ENCODE results near the gene TMEM44. TPM values are rescaled to one million over a fixed set of nuclear protein-coding genes. Genes with fewer than 3 reads are reported as not detected.

The TMEM44 gene
- total and polyA plus RNA-seq, 9 of the 15 experiments (the other 6 are each of a cell fraction or from before 2014, with no cell fraction given): 0.53 to 18.1 (median 11.3) TPM

DNA sequence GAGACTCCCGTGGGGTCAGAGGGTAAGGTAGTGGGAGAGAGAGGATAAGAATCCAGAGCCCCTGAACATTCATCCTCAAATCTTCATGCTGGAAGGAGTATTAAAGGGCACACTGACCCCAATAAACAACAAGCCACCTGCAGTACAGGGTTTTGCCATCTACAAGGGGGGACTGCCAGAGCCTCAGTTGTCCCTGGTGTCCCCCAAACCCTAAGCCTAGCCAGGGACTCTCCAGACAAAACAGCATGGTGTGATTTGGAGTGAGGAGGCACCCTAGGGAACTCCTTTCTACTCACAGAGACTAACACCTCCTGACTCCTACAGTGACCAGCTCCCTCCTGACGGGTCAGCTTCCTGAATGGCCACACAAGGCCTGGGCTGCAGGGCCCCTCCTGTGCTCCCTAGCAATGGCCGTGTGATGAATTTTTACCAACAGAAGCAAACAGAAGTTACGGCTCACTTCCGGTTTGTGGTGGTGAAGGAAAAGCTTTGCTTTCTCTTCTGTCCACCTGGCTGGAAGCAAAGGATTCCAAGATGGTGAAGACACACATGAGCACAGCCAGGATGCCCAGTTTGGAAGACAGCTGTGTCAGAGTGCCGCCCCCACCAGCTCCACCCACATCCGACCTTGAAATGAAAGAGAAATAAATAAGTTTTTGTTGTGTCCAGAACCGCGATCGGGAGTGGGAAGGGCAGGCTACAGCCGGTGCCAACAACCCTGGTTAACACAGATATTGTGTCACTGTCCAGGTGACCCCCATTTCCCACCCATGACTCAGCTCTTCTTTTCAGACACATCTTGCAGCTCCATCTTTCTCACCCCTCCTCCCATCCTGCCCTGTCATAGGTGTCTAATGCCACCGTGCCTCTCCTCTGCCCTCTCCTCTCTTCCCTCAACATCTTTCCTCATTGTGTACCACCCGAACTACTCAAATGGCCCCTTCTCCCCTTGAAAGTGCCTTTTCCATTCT, 76.8 kb downstream of the TMEM44 start (continued):
- TF ChIP-seq, protein P1, sequence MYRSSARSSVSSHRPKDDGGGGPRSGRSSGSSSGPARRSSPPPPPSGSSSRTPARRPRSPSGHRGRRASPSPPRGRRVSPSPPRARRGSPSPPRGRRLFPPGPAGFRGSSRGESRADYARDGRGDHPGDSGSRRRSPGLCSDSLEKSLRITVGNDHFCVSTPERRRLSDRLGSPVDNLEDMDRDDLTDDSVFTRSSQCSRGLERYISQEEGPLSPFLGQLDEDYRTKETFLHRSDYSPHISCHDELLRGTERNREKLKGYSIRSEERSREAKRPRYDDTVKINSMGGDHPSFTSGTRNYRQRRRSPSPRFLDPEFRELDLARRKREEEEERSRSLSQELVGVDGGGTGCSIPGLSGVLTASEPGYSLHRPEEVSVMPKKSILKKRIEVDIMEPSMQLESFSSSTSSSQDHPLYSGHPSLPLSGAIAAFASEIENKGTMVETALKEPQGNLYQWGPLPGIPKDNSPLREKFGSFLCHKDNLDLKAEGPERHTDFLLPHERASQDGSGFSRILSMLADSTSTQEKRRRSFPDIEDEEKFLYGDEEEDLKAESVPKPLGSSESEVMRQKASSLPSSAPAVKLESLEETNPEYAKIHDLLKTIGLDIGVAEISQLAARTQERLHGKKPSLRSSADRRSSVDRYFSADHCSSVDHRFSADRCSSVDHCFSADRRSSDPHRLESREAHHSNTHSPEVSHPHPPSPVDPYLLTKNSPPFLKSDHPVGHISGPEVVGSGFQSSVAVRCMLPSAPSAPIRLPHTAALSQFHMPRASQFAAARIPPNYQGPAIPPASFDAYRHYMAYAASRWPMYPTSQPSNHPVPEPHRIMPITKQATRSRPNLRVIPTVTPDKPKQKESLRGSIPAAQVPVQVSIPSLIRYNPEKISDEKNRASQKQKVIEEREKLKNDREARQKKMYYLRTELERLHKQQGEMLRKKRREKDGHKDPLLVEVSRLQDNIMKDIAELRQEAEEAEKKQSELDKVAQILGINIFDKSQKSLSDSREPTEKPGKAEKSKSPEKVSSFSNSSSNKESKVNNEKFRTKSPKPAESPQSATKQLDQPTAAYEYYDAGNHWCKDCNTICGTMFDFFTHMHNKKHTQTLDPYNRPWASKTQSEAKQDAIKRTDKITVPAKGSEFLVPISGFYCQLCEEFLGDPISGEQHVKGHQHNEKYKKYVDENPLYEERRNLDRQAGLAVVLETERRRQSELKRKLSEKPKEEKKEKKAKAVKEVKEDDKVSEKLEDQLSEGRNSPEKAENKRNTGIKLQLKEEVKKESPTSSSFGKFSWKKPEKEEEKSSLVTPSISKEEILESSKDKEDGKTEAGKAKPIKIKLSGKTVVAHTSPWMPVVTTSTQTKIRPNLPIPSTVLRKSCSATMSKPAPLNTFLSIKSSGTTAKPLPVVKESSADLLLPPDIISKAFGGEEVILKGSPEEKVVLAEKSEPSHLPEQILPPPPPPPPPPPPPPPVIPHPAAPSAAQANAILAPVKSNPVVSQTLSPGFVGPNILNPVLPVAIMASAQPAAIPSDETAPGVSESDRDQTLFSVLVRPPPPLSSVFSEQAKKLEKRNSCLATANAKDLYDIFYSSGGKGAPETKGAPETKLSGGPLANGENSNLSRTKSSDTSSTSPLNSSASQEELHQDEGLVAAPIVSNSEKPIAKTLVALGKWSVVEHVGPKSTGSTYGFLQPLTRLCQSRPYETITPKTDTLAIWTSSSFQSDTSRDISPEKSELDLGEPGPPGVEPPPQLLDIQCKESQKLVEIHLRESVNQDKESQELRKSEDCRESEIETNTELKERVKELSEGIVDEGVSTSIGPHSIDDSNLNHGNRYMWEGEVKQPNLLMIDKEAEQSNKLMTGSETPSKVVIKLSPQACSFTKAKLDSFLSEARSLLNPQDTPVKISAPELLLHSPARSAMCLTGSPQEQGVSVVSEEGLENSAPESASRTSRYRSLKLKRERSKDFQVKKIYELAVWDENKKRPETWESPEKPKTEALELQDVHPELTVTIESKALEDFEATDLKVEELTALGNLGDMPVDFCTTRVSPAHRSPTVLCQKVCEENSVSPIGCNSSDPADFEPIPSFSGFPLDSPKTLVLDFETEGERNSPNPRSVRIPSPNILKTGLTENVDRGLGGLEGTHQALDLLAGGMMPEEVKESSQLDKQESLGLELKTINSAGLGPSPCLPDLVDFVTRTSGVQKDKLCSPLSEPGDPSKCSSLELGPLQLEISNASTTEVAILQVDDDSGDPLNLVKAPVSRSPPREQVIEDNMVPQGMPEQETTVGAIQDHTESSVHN (IDR thresholded peaks at IDR 0.05; ENCODE audit: borderline replicate concordance in 1 of 2, low read depth in 1 of 2): 0 out of 4 replicates have a peak, but pooled peaks of 1 of the 2 experiments have one; percentile 29
- TF ChIP-seq, protein P2, sequence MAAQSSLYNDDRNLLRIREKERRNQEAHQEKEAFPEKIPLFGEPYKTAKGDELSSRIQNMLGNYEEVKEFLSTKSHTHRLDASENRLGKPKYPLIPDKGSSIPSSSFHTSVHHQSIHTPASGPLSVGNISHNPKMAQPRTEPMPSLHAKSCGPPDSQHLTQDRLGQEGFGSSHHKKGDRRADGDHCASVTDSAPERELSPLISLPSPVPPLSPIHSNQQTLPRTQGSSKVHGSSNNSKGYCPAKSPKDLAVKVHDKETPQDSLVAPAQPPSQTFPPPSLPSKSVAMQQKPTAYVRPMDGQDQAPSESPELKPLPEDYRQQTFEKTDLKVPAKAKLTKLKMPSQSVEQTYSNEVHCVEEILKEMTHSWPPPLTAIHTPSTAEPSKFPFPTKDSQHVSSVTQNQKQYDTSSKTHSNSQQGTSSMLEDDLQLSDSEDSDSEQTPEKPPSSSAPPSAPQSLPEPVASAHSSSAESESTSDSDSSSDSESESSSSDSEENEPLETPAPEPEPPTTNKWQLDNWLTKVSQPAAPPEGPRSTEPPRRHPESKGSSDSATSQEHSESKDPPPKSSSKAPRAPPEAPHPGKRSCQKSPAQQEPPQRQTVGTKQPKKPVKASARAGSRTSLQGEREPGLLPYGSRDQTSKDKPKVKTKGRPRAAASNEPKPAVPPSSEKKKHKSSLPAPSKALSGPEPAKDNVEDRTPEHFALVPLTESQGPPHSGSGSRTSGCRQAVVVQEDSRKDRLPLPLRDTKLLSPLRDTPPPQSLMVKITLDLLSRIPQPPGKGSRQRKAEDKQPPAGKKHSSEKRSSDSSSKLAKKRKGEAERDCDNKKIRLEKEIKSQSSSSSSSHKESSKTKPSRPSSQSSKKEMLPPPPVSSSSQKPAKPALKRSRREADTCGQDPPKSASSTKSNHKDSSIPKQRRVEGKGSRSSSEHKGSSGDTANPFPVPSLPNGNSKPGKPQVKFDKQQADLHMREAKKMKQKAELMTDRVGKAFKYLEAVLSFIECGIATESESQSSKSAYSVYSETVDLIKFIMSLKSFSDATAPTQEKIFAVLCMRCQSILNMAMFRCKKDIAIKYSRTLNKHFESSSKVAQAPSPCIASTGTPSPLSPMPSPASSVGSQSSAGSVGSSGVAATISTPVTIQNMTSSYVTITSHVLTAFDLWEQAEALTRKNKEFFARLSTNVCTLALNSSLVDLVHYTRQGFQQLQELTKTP (IDR thresholded peaks at IDR 0.05; ENCODE audit: low read depth in 1 of 2, partially characterized antibody in 2 of 2): no peak
- TF ChIP-seq PHF21A (IDR thresholded peaks at IDR 0.05; ENCODE audit: borderline replicate concordance, low read depth): no peak
- no peak for TF ChIP-seq POLR3A (IDR thresholded peaks at IDR 0.05; ENCODE audit: borderline replicate concordance, extremely low read depth, insufficient read depth, insufficient read length)
- peak; percentile 89 for TF ChIP-seq DPF2 (IDR thresholded peaks at IDR 0.05)
- no peak for TF ChIP-seq NR1H2 (CRISPR knock-in tag; IDR thresholded peaks at IDR 0.05)
- TF ChIP-seq TAL1 (IDR thresholded peaks at IDR 0.05): peak; percentile 6; the same call in 1 of the 2 replicates
- TF ChIP-seq ETV1 (tag; conservative IDR thresholded peaks at IDR 0.05; ENCODE audit: low read depth): 0 out of 2 replicates have a peak, but pooled peaks have one; percentile 5
- TF ChIP-seq, protein P3, sequence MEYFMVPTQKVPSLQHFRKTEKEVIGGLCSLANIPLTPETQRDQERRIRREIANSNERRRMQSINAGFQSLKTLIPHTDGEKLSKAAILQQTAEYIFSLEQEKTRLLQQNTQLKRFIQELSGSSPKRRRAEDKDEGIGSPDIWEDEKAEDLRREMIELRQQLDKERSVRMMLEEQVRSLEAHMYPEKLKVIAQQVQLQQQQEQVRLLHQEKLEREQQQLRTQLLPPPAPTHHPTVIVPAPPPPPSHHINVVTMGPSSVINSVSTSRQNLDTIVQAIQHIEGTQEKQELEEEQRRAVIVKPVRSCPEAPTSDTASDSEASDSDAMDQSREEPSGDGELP (CRISPR knock-in tag; IDR thresholded peaks at IDR 0.05; ENCODE audit: borderline replicate concordance): peak; percentile 33; the same call in 1 of the 2 replicates
- no peak for TF ChIP-seq CBX1 (IDR thresholded peaks at IDR 0.05; ENCODE audit: low read depth)
- no peak for TF ChIP-seq ERF (CRISPR knock-in tag; IDR thresholded peaks at IDR 0.05)
